PC-3 (cell line): ENCODE results near the gene LITAF. TPM values are rescaled to one million over a fixed set of nuclear protein-coding genes. Genes with fewer than 3 reads are reported as not detected.

ENCODE experiments used
- ATAC-seq: fragments of 200-7000 bp; cut with Tn5 transposase; 2 replicates; pipeline ENCODE4 v1.9.1; 2020; ENCODE audit warnings: mild to moderate bottlenecking, moderate library complexity
- BruUV-seq: library from RNA; stranded (reverse); fragments of 400-500 nt; replicated peaks from 2 replicates; lab custom pipeline; 2021; lab: Mats Ljungman, UMichigan
- CTCF ChIA-PET: fragments of 300-600 bp; sonication (Branson Sonifier 250); formaldehyde crosslinking; loops from one replicate; lab custom pipeline; 2022; ENCODE audit warnings: antibody characterized with exemption; lab: Charles Lee
- POLR2A ChIA-PET: fragments of 300-600 bp; sonication (Branson Sonifier 250); formaldehyde crosslinking; loops from one replicate; lab custom pipeline; 2022; ENCODE audit warnings: antibody characterized with exemption; ENCODE audit not compliant: unreplicated experiment; lab: Charles Lee
- DNase-seq: peaks from one replicate; pipeline ENCODE4 v3.0.0-alpha.2; 2015
- H2AFZ ChIP-seq: fragments of 300-600 bp; sonication (generic); 2 replicates; pipeline ENCODE4 v1.6.0; 2016; ENCODE audit warnings: antibody characterized with exemption, low read length
- H3F3A ChIP-seq: fragments of 300-600 bp; sonication (generic); one replicate; pipeline ENCODE4 v1.6.0; 2017; ENCODE audit warnings: antibody characterized with exemption, low read length, control low read depth, mild to moderate bottlenecking; ENCODE audit not compliant: unreplicated experiment
- H3K27ac ChIP-seq: fragments of 300-600 bp; sonication (generic); 2 replicates; pipeline ENCODE4 v1.5.1; 2016; ENCODE audit warnings: mild to moderate bottlenecking, low read length
- H3K27me3 ChIP-seq: fragments of 300-600 bp; sonication (generic); 2 replicates; pipeline ENCODE4 v1.6.1; 2016; ENCODE audit warnings: low read length, mixed read lengths
- H3K36me3 ChIP-seq: fragments of 300-600 bp; sonication (generic); 2 replicates; pipeline ENCODE4 v1.6.1; 2016; ENCODE audit warnings: low read depth, mixed run types, low read length, mixed read lengths
- H3K4me1 ChIP-seq: fragments of 300-600 bp; sonication (generic); 2 replicates; pipeline ENCODE4 v1.5.1; 2016; ENCODE audit warnings: low read length; ENCODE audit not compliant: insufficient read depth
- H3K4me2 ChIP-seq: fragments of 300-600 bp; sonication (generic); 2 replicates; pipeline ENCODE4 v1.6.0; 2016; ENCODE audit warnings: low read length
- H3K4me3 ChIP-seq: fragments of 300-600 bp; sonication (generic); 2 replicates; pipeline ENCODE4 v1.5.1; 2016; ENCODE audit warnings: mild to moderate bottlenecking, low read length, mixed read lengths
- H3K79me2 ChIP-seq: fragments of 300-600 bp; sonication (generic); 2 replicates; pipeline ENCODE4 v1.6.1; 2017; ENCODE audit warnings: low read length, mixed read lengths
- H3K9ac ChIP-seq: fragments of 300-600 bp; sonication (generic); 2 replicates; pipeline ENCODE4 v1.6.0; 2016; ENCODE audit warnings: mild to moderate bottlenecking, low read length
- H3K9me2 ChIP-seq: fragments of 300-600 bp; sonication (generic); replicated peaks from 2 replicates; pipeline ENCODE4 v1.6.1; 2016; ENCODE audit warnings: mixed run types, low read length, mixed read lengths
- H3K9me3 ChIP-seq: fragments of 300-600 bp; sonication (generic); 2 replicates; pipeline ENCODE4 v1.6.1; 2016; ENCODE audit warnings: low read length, mixed read lengths
- H4K20me1 ChIP-seq: fragments of 300-600 bp; sonication (generic); 2 replicates; pipeline ENCODE4 v1.6.1; 2016; ENCODE audit warnings: low read length, mixed read lengths
- EZH2 ChIP-seq: fragments of 300-600 bp; sonication (generic); IDR thresholded peaks from one replicate; pipeline ENCODE4 v1.6.1; 2017; ENCODE audit warnings: antibody characterized with exemption, mild to moderate bottlenecking, low read length; ENCODE audit not compliant: unreplicated experiment
- EZH2phosphoT487 ChIP-seq: fragments of 300-600 bp; sonication (generic); IDR thresholded peaks from 2 replicates; pipeline ENCODE4 v1.6.1; 2018; ENCODE audit warnings: mild to moderate bottlenecking, antibody characterized with exemption, low read length, borderline replicate concordance
- intact Hi-C: fragments of 100-400 bp; cut with micrococcal nuclease; formaldehyde crosslinking; loops from 2 replicates; pipeline ENCODE4 v1.9.0; 2023
- total RNA-seq: library from RNA; depleted of rRNA; stranded (reverse); fragments of >200 nt; gene quantifications from 2 replicates; pipeline ENCODE4 v1.2.3, GENCODE V29; 2014
- TF ChIP-seq, protein P1 (sequence below): fragments of 300-600 bp; sonication (generic); conservative IDR thresholded peaks from 2 replicates; pipeline ENCODE4 v1.5.1; 2017; ENCODE audit warnings: antibody characterized with exemption, low read depth, mild to moderate bottlenecking, low read length

LITAF gene
- total RNA-seq, 1 experiment from 2014 or later: 13.1 TPM

DNA sequence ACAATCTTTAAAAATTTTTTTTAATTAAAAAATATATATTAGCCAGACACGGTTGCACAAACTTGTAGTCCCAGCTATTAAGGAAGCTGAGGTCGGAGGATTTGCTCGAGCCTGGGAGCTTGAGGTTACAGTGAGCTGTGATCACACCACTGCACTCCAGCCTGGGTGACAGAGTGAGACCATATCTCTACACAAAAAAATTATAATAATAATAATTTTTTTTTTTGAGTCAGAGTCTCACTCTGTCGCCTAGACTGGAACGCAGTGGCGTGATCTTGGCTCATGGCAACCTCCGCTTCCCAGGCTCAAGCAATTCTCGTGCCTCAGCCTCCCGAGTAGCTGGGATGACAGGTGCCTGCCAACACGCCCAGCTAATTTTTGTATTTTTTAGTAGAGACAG is 23.8 kb downstream of the LITAF start:
- Histone ChIP-seq H3K9ac (no peak overlapping the region), H3K9me3 (no peaks in the 10 kb centered on the region), H3K4me3 (no peak overlapping the region), H3K4me2 (no peak overlapping the region), H3K36me3 (no peaks in the 10 kb centered on the region), H3F3A (no peaks in the 10 kb centered on the region), H4K20me1 (no peaks in the 10 kb centered on the region), H2AFZ (no peak overlapping the region), H3K79me2 (no peaks in the 10 kb centered on the region), H3K4me1 (no peaks in the 10 kb centered on the region), H3K27me3 (no peaks in the 10 kb centered on the region), H3K9me2 (no peaks in the 10 kb centered on the region), H3K27ac (no peak overlapping the region)
- ATAC-seq (no peak), DNase-seq (no peak)
- no TSS peak for BruUV-seq
- ChIA-PET CTCF (interaction anchor here (0.6 kb wide), 1 partner anchor 207 kb away, joined by 3 read pairs; no protein-coding TSS in a partner anchor), POLR2A (interaction anchor here (0.6 kb wide), 1 partner anchor 16 kb away, joined by 7 read pairs; no protein-coding TSS in a partner anchor)
- TF ChIP-seq EZH2: no peak
- no peak for TF ChIP-seq EZH2phosphoT487
- TF ChIP-seq, protein P1, sequence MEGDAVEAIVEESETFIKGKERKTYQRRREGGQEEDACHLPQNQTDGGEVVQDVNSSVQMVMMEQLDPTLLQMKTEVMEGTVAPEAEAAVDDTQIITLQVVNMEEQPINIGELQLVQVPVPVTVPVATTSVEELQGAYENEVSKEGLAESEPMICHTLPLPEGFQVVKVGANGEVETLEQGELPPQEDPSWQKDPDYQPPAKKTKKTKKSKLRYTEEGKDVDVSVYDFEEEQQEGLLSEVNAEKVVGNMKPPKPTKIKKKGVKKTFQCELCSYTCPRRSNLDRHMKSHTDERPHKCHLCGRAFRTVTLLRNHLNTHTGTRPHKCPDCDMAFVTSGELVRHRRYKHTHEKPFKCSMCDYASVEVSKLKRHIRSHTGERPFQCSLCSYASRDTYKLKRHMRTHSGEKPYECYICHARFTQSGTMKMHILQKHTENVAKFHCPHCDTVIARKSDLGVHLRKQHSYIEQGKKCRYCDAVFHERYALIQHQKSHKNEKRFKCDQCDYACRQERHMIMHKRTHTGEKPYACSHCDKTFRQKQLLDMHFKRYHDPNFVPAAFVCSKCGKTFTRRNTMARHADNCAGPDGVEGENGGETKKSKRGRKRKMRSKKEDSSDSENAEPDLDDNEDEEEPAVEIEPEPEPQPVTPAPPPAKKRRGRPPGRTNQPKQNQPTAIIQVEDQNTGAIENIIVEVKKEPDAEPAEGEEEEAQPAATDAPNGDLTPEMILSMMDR: no peak
- intact Hi-C loops: no loop called here

DNA sequence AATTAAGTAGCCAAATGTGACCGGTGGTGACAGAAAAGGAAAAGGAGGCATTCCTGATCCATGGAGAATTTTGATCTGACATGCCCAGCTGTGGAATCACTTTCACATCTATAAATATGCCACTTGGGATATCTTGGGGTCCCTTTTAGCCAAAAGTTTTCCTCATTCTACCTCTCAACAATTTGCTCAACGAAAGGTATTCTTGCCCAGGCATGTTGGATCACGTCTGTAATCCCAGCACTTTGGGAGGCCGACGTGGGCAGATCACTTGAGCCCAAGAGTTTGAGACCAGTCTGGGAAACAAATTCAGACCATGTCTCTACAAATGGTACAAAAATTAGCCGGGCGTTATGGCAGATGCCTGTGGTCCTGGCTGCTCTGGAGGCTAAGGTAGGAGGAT is 24.3 kb downstream of the LITAF start:
- Histone ChIP-seq H3K4me1 (no peaks in the 10 kb centered on the region), H3K4me3 (no peak overlapping the region), H3K4me2 (no peak overlapping the region), H3F3A (no peaks in the 10 kb centered on the region), H3K9me2 (no peaks in the 10 kb centered on the region), H3K27ac (no peak overlapping the region), H2AFZ (no peak overlapping the region), H3K79me2 (no peaks in the 10 kb centered on the region), H3K9me3 (no peaks in the 10 kb centered on the region), H3K9ac (no peak overlapping the region), H3K27me3 (no peaks in the 10 kb centered on the region), H4K20me1 (no peaks in the 10 kb centered on the region), H3K36me3 (no peaks in the 10 kb centered on the region)
- no peak for TF ChIP-seq EZH2phosphoT487
- TF ChIP-seq, protein P1: no peak
- TF ChIP-seq EZH2: no peak
- BruUV-seq: no TSS peak
- ChIA-PET POLR2A (no interaction called here), CTCF (no interaction called here)
- ATAC-seq: no peak
- DNase-seq: no peak
- intact Hi-C loops: no loop called here

DNA sequence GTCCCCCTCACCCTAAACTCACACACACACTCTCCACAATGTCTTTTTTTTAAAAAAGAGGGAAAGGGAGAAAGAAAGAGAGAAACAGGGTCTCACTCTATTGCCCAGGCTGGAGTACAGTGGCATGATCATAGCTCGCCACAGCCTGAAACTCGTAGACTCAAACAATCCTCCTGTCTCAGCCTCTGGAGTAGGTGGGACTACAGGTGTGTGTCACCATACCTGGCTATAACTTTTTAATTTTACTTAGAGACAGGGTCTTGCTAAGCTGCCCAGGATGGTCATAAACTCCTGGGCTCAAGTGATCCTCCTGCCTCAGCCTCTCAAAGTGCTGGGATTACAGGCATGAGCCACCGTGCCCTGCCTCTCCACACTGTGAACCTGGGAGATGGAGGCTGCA is 24.9 kb downstream of the LITAF start:
- Histone ChIP-seq H3K79me2 (no peaks in the 10 kb centered on the region), H3K9ac (no peak overlapping the region), H4K20me1 (no peaks in the 10 kb centered on the region), H2AFZ (no peak overlapping the region), H3K4me2 (no peak overlapping the region), H3K9me2 (no peaks in the 10 kb centered on the region), H3K27ac (no peak overlapping the region), H3K27me3 (no peaks in the 10 kb centered on the region), H3K4me1 (no peaks in the 10 kb centered on the region), H3K36me3 (no peaks in the 10 kb centered on the region), H3K4me3 (no peak overlapping the region), H3F3A (no peaks in the 10 kb centered on the region), H3K9me3 (no peaks in the 10 kb centered on the region)
- ChIA-PET CTCF (no interaction called here), POLR2A (no interaction called here)
- intact Hi-C loops: no loop called here
- no peak for ATAC-seq
- TF ChIP-seq EZH2phosphoT487: no peak
- TF ChIP-seq, protein P1: no peak
- DNase-seq: no peak
- BruUV-seq: no TSS peak
